ENCODE measurements around the gene OR2H1. TPM values are rescaled to one million over a fixed set of nuclear protein-coding genes. Genes with fewer than 3 reads are reported as not detected.
"Not testable (repeated sequence)": the region's sequence is repeated elsewhere in the genome, so short reads cannot be mapped to it uniquely, and the experiment has no call there.

Gene OR2H1
- total RNA-seq, 1 donor: not detected

GRCh38 chr6:29439006-29439405, 17.9 kb upstream of the OR2H1 start, which contains the start of gene OR10C1:
OR10C1 (plus strand) TSS chr6:29439306; CDS start chr6:29440016, 710 bp downstream.
- no peak within 1 kb of the TSS for H3K4me3 ChIP-seq (ENCODE audit: low read depth, low read length)
- TF ChIP-seq CTCF (IDR thresholded peaks at IDR 0.05; ENCODE audit: insufficient read depth, low read length): no peak
- no peak for DNase-seq (ENCODE audit: low read depth)

GRCh38 chr6:29442719-29443118, 14.2 kb upstream of the OR2H1 start:
- H3K4me3 ChIP-seq (ENCODE audit: low read depth, low read length): no peak overlapping the region
- TF ChIP-seq CTCF (IDR thresholded peaks at IDR 0.05; ENCODE audit: insufficient read depth, low read length): no peak
- no peak for DNase-seq (ENCODE audit: low read depth)

GRCh38 chr6:29444031-29444430, 12.9 kb upstream of the OR2H1 start:
- not testable (repeated sequence) for DNase-seq (ENCODE audit: low read depth); H3K4me3 ChIP-seq (ENCODE audit: low read depth, low read length)

GRCh38 chr6:29447670-29448069, 9.3 kb upstream of the OR2H1 start:
- no peak for DNase-seq (ENCODE audit: low read depth)
- no peak for TF ChIP-seq CTCF (IDR thresholded peaks at IDR 0.05; ENCODE audit: insufficient read depth, low read length)
- no peak overlapping the region for H3K4me3 ChIP-seq (ENCODE audit: low read depth, low read length)

- no peak for DNase-seq (ENCODE audit: low read depth)
- TF ChIP-seq CTCF (IDR thresholded peaks at IDR 0.05; ENCODE audit: insufficient read depth, low read length): no peak
Observed at GRCh38 chr6:29451471-29452193, 5.3 kb upstream of the OR2H1 start.

GRCh38 chr6:29461021-29461814, 4.3 kb downstream of the OR2H1 start:
- H3K4me3 ChIP-seq (ENCODE audit: low read depth, low read length): no peak overlapping the region
- no peak for TF ChIP-seq CTCF (IDR thresholded peaks at IDR 0.05; ENCODE audit: insufficient read depth, low read length)
- DNase-seq (ENCODE audit: low read depth): no peak

More at GRCh38 chr6:29451471-29452193, 5.3 kb upstream of the OR2H1 start:
- no peak overlapping the region for H3K4me3 ChIP-seq (ENCODE audit: low read depth, low read length)

GRCh38 chr6:29462022-29462421, 5.1 kb downstream of the OR2H1 start:
- DNase-seq (ENCODE audit: low read depth): no peak
- no peak overlapping the region for H3K4me3 ChIP-seq (ENCODE audit: low read depth, low read length)
- TF ChIP-seq CTCF (IDR thresholded peaks at IDR 0.05; ENCODE audit: insufficient read depth, low read length): no peak
